Endothelial cell (in vitro differentiated cells): Measurements from ENCODE around the gene RUSC2. TPM values are rescaled to one million over a fixed set of nuclear protein-coding genes. Genes with fewer than 3 reads are reported as not detected.
A peak's percentile ranks its signal among the peaks of the same experiment; 100 is the strongest.

Experiments
- DNase-seq: peaks from one replicate; pipeline ENCODE4 v3.0.0; 2021; ENCODE audit warnings: low spot score
- H3K27ac Mint-ChIP-seq: one replicate; pipeline ENCODE4 v1.8.0; 2021; ENCODE audit warnings: mixed read lengths, inconsistent platforms; ENCODE audit not compliant: unreplicated experiment
- H3K27me3 Mint-ChIP-seq: one replicate; pipeline ENCODE4 v1.8.0; 2021; ENCODE audit warnings: mild to moderate bottlenecking, moderate library complexity, mixed read lengths, inconsistent platforms; ENCODE audit not compliant: unreplicated experiment
- H3K36me3 Mint-ChIP-seq: one replicate; pipeline ENCODE4 v1.8.0; 2021; ENCODE audit warnings: mild to moderate bottlenecking, low read depth, mixed read lengths, inconsistent platforms; ENCODE audit not compliant: unreplicated experiment
- H3K4me1 Mint-ChIP-seq: one replicate; pipeline ENCODE4 v1.8.0; 2021; ENCODE audit warnings: mild to moderate bottlenecking, mixed read lengths, inconsistent platforms; ENCODE audit not compliant: unreplicated experiment
- H3K4me3 Mint-ChIP-seq: one replicate; pipeline ENCODE4 v1.8.0; 2021; ENCODE audit warnings: mild to moderate bottlenecking, mixed read lengths, inconsistent platforms; ENCODE audit not compliant: unreplicated experiment
- H3K9me3 Mint-ChIP-seq: one replicate; pipeline ENCODE4 v1.8.0; 2021; ENCODE audit warnings: mixed read lengths, inconsistent platforms; ENCODE audit not compliant: unreplicated experiment
- total RNA-seq: library from RNA; stranded (reverse); fragmentation: NEBNext Ultra II Directional; extraction: Animal tissue kit (Norgen Biotek cat#: 25700); gene quantifications from one replicate; pipeline ENCODE4 v1.2.1, GENCODE V29; 2021; ENCODE audit not compliant: unreplicated experiment
- TF ChIP-seq, protein P1 (sequence below): fragments of 200-600 bp; sonication (generic); IDR thresholded peaks from one replicate; pipeline ENCODE4 v1.5.0; 2021; ENCODE audit warnings: antibody characterized with exemption; ENCODE audit not compliant: unreplicated experiment

The RUSC2 gene
- total RNA-seq, 1 donor from 2014 or later: 22.3 TPM

DNA sequence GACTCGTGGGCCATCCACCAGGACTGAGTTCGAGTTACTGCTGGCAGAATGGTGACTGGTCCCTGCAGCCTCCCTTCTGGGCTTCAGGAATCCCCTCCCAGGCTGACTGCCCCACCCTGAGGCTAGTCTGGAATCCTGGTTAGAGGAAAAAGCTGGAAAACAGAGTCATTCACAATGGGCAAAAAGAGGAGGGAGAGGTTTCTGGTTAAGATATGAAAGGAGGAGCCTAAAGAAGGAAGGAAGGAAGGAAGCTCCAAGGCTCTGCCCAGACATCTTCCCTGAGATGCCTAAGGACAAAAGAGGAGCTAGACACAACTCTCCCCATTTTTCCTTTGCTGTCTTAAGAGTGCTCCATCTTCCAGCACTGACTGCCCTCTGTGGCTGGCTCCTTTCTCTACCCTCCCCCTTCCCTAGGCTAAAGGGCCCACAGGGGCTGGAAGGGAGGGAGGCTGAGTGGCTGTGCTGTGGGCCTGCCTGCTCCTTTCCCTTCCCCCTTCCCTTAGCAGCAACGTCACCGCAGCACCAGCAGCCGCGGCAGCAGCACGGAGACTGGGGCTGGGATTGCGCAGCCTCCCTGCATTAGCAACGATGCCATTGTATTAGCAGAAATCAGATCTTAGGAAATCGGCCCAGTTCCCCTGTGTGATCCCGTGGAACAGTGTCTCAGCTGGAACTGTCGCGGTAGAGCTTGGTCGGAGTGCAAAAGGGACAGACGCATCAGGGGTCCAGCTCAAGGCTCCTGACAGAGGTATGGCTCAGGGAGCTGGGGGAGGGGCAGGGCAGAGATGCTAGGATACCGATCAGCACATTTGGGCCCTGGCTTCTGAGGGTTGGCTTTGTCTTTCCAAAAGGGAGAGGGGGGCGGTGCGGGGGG, 48.7 kb downstream of the RUSC2 start:
- Mint-ChIP-seq H3K9me3 (no peaks in the 10 kb centered on the region), H3K4me3 (peak overlapping the region; percentile 86), H3K36me3 (peaks cover 2% of the 10 kb centered on the region), H3K27ac (peak overlapping the region; percentile 88), H3K27me3 (peaks cover 4% of the 10 kb centered on the region), H3K4me1 (peaks cover 32% of the 10 kb centered on the region)
- peak; percentile 65 for DNase-seq
- TF ChIP-seq, protein P1, sequence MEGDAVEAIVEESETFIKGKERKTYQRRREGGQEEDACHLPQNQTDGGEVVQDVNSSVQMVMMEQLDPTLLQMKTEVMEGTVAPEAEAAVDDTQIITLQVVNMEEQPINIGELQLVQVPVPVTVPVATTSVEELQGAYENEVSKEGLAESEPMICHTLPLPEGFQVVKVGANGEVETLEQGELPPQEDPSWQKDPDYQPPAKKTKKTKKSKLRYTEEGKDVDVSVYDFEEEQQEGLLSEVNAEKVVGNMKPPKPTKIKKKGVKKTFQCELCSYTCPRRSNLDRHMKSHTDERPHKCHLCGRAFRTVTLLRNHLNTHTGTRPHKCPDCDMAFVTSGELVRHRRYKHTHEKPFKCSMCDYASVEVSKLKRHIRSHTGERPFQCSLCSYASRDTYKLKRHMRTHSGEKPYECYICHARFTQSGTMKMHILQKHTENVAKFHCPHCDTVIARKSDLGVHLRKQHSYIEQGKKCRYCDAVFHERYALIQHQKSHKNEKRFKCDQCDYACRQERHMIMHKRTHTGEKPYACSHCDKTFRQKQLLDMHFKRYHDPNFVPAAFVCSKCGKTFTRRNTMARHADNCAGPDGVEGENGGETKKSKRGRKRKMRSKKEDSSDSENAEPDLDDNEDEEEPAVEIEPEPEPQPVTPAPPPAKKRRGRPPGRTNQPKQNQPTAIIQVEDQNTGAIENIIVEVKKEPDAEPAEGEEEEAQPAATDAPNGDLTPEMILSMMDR: no peak

Other genes with a start within 250 kb of the RUSC2 start
- 34.6 TPM for gene TESK1, start 115.2 kb downstream of the RUSC2 start, total RNA-seq
- 2.4 TPM for gene CD72, start 128.3 kb downstream of the RUSC2 start, total RNA-seq
- not detected for gene SIT1, start 160.8 kb downstream of the RUSC2 start, total RNA-seq
- 32,961 TPM for gene RMRP, start 167.9 kb downstream of the RUSC2 start, total RNA-seq
- gene CCDC107, start 168.2 kb downstream of the RUSC2 start, total RNA-seq: 13.5 TPM
- 1.4 TPM for gene ARHGEF39, start 175.1 kb downstream of the RUSC2 start, total RNA-seq
- gene CA9, start 183.8 kb downstream of the RUSC2 start, total RNA-seq: 1.5 TPM
- gene TPM2, start 199.8 kb downstream of the RUSC2 start, total RNA-seq: 173 TPM
- gene TLN1, start 242.1 kb downstream of the RUSC2 start, total RNA-seq: 370 TPM
- 29.2 TPM for gene CREB3, start 242.6 kb downstream of the RUSC2 start, total RNA-seq